ENCODE data around the gene OSBPL10.

DNA sequence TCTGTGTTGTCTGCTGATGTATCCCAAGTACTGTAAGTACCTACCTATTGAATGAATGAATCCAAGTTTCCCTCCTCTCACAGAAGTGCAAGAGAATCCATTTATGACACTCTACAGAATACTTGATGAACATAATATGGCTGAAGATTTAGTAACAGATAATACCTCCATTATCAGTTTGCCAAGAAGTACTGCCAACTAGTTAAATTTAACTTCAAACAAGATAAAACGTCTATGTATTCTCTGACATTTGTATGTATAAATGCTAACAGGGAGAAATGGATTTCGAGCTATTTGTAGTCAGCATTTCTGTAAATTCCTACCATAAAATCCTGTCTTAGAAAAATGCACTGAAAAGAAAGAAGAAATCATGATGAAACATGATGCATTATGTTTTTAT lies 230.7 kb downstream of the OSBPL10 start:
- no peak for TF ChIP-seq CTCF (IDR thresholded peaks at IDR 0.05)
- no peak for TF ChIP-seq EZH2 (IDR thresholded peaks at IDR 0.05; ENCODE audit: borderline replicate concordance, insufficient read depth, low read depth, low read length, poor library complexity, severe bottlenecking)

All from B cell (primary cell).